ENCODE data around the gene VIL1. TPM values are rescaled to one million over a fixed set of nuclear protein-coding genes. Genes with fewer than 3 reads are reported as not detected.

VIL1 gene
- total RNA-seq, 2 donors from 2014 or later, result 15.3 to 15.8 TPM

DNA sequence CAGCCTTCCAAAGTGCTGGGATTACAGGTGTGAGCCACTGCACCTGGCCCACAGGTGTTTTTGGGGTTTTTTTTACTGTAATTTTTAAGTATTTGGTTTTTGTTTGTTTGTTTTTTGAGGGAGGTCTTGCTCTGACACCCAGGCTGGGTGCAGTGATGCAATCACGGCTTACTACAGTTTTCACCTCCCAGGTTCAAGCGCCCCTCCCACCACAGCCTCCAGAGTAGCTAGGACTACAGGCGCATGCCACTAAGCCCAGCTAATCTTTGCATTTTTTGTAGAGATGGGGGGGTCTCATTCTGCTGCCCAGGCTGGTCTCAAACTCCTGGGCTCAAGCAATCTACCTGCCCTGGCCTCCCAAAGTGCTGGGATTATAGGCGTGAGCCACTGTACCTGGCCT is 44.1 kb upstream of the VIL1 start:
- ATAC-seq, result no peak
- Histone ChIP-seq H3K9me3 (no peaks in the 10 kb centered on the region), H3K4me3 (no peak overlapping the region), H3K27me3 (no peaks in the 10 kb centered on the region), H3K36me3 (replicated peaks in 1 of 2; ENCODE audit: insufficient read depth in 1 of 2, low read depth in 2 of 2) (no peaks in the 10 kb centered on the region), H3K4me1 (no peaks in the 10 kb centered on the region), H3K27ac (no peak overlapping the region)
- 64 to 70% methylated on average over 4 of the region's 4 CpGs for WGBS, 2 donors
- TF ChIP-seq, protein P1, sequence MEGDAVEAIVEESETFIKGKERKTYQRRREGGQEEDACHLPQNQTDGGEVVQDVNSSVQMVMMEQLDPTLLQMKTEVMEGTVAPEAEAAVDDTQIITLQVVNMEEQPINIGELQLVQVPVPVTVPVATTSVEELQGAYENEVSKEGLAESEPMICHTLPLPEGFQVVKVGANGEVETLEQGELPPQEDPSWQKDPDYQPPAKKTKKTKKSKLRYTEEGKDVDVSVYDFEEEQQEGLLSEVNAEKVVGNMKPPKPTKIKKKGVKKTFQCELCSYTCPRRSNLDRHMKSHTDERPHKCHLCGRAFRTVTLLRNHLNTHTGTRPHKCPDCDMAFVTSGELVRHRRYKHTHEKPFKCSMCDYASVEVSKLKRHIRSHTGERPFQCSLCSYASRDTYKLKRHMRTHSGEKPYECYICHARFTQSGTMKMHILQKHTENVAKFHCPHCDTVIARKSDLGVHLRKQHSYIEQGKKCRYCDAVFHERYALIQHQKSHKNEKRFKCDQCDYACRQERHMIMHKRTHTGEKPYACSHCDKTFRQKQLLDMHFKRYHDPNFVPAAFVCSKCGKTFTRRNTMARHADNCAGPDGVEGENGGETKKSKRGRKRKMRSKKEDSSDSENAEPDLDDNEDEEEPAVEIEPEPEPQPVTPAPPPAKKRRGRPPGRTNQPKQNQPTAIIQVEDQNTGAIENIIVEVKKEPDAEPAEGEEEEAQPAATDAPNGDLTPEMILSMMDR (IDR thresholded peaks at IDR 0.05), result no peak
- TF ChIP-seq POLR2A (IDR thresholded peaks at IDR 0.05), result no peak
- intact Hi-C loops (cut with DNase I), result no loop called here
- DNase-seq, result no peak

DNA sequence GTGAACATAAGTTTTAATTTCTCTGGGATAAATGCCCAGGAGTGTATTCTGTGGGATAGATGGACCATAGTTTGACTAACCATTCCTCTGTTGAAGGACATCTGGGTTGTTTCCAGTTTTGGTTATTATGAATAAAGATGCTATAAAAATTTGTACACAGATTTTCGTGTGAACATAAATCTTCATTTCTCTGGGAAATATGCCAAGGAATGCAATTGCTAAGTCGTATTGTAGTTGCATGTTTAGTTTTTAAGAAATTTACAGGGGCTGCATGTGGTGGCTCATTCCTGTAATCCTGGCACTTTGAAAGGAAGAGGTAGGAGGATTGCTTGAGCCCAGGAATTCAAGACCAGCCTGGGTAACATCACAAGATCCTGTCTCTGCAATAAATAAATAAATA is 43.7 kb upstream of the VIL1 start:
- Histone ChIP-seq H3K36me3 (replicated peaks in 1 of 2; ENCODE audit: insufficient read depth in 1 of 2, low read depth in 2 of 2) (no peaks in the 10 kb centered on the region), H3K27me3 (no peaks in the 10 kb centered on the region), H3K27ac (no peak overlapping the region), H3K4me1 (no peaks in the 10 kb centered on the region), H3K9me3 (no peaks in the 10 kb centered on the region), H3K4me3 (no peak overlapping the region)
- DNase-seq (no peak), ATAC-seq (no peak)
- intact Hi-C loops (cut with DNase I), result no loop called here
- WGBS, 2 donors, result 46 to 55% methylated on average over 2 of the region's 2 CpGs
- TF ChIP-seq POLR2A (IDR thresholded peaks at IDR 0.05), result no peak
- TF ChIP-seq, protein P1 (IDR thresholded peaks at IDR 0.05), result no peak

DNA sequence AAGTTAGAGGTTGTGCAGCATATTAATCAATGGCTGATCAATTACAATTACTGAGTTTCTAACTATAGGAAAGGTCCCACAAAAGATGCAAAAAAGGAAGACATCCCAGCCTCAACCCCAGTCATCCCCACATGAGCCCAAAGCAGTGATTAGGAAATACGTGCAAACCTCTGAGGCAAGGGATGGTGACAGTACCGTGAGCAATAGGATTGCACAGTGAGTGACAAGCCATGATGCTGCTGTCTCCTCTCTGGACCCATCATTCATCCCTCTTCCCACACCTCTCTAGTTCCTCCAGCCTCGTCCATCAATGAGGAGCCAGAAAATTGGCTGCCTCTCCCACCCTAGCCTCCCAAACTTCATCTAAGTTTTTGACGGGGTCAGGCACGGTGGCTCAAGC is 40.9 kb upstream of the VIL1 start:
- TF ChIP-seq, protein P1 (IDR thresholded peaks at IDR 0.05), result no peak
- no peak for TF ChIP-seq POLR2A (IDR thresholded peaks at IDR 0.05)
- intact Hi-C loops (cut with DNase I), result no loop called here
- Histone ChIP-seq H3K4me3 (no peak overlapping the region), H3K4me1 (no peaks in the 10 kb centered on the region), H3K27ac (no peak overlapping the region), H3K9me3 (no peaks in the 10 kb centered on the region), H3K27me3 (no peaks in the 10 kb centered on the region), H3K36me3 (replicated peaks in 1 of 2; ENCODE audit: insufficient read depth in 1 of 2, low read depth in 2 of 2) (no peaks in the 10 kb centered on the region)
- WGBS, 2 donors, result 83 to 84% methylated on average over 5 of the region's 5 CpGs
- no peak for DNase-seq
- ATAC-seq, result no peak

DNA sequence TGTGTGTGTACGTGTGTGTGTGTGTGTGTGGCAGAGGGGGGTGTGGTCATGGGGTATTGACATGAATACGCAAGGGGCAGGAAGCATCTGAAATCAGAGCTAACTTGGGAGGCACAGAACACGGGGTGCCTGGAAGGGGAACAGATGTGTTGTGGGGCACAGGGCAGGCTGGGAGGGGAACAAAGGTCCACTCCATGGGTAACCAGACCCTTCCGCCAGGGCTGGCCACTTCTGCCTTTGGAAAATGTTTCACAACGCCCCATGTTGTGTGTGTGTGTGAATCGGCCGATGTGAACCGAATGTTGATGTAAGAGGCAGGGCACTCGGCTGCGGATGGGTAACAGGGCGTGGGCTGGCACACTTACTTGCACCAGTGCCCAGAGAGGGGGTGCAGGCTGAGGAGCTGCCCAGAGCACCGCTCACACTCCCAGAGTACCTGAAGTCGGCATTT is 37.0 kb upstream of the VIL1 start, which contains the start of gene SLC11A1:
TSS of gene SLC11A1 (plus strand) at position 358 of the 451 bp plus-strand sequence. CDS start 96 bp downstream, outside the sequence.
- no peak for ATAC-seq
- WGBS, 2 donors, result 81 to 87% methylated on average over 11 to 13 of the region's 13 CpGs

More for the DNA sequence above, 37.0 kb upstream of the VIL1 start, which contains the start of gene SLC11A1:
- TF ChIP-seq POLR2A (IDR thresholded peaks at IDR 0.05), result peak in 2 of 3 donors; percentile 20 to 79
- TF ChIP-seq, protein P1 (IDR thresholded peaks at IDR 0.05), result no peak
- H3K36me3 ChIP-seq (replicated peaks in 1 of 2; ENCODE audit: insufficient read depth in 1 of 2, low read depth in 2 of 2), result no peaks in the 10 kb centered on the region
- H3K9me3 ChIP-seq, result no peaks in the 10 kb centered on the region
- DNase-seq, result peak in 1 of 4 donors; percentile 83
- intact Hi-C loops (cut with DNase I), result no loop called here
- H3K27ac ChIP-seq, result peak within 1 kb of the TSS in 1 of 4 donors; percentile 65
- H3K4me3 ChIP-seq, result no peak within 1 kb of the TSS
- H3K27me3 ChIP-seq, result no peaks in the 10 kb centered on the region
- peaks cover 3% of the 10 kb centered on the region for H3K4me1 ChIP-seq
